Stimulated activated CD4-positive, alpha-beta T cell treated with anti-CD3 and anti-CD28 coated beads, Interleukin-4, amount 100 ng/mL, for 4 hours (primary cell): Measurements from ENCODE around the gene GALR3.
"Not testable (repeated sequence)": the region's sequence is repeated elsewhere in the genome, so short reads cannot be mapped to it uniquely, and the experiment has no call there.

ENCODE experiments used
- DNase-seq, 2 experiments: peaks; one replicate each; pipeline ENCODE4 v3.0.0-alpha.2; 2020

The GALR3 gene, protein sequence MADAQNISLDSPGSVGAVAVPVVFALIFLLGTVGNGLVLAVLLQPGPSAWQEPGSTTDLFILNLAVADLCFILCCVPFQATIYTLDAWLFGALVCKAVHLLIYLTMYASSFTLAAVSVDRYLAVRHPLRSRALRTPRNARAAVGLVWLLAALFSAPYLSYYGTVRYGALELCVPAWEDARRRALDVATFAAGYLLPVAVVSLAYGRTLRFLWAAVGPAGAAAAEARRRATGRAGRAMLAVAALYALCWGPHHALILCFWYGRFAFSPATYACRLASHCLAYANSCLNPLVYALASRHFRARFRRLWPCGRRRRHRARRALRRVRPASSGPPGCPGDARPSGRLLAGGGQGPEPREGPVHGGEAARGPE

DNA sequence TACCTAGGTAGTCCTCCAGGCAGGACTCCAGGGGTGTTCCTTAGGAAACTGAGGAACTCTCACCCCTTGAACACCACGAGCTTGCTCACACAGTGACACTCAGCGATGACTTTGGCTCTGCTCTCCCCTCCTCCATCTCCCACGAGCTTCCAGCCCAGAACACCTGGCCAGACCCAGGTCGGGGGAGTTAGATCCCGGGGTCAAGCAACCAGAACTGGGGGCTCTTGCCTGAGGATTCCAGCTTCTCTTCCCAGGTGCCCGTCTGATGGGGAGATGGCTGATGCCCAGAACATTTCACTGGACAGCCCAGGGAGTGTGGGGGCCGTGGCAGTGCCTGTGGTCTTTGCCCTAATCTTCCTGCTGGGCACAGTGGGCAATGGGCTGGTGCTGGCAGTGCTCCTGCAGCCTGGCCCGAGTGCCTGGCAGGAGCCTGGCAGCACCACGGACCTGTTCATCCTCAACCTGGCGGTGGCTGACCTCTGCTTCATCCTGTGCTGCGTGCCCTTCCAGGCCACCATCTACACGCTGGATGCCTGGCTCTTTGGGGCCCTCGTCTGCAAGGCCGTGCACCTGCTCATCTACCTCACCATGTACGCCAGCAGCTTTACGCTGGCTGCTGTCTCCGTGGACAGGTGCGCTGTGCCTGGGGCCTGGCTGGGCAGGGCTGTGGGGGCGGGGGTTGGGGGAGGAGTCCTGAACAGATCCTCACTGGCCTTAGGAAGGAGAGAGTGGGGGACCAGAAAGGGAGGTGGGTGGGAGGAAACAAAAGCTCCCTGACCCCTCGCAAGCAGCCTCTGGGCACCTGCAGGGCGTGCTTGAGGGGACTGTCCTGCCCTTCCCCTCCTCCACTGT, at the start of gene GALR3:
Gene GALR3 (plus strand): TSS at position 249 of the 852 bp plus-strand sequence. CDS start 25 bp downstream, at position 274.
- no peak for DNase-seq

DNA sequence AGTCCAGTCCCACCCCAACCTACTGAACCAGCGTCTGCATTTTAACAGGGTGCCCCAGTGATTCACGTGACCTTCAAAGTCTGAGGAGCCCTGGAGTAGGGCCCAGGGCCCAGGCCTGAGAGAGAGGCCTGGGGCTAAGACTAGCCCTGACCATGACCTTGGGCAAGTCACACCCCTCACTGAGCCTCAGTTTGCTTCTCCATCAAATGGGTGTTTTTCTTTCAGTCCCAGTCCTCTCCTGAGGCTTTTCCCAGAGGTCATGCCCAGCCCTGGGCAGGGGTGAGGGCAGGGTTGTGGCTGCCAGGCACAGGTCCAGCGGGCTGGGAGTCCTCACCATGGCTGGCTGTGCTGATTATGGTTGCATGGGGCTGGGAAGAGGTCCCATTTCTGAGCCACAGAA, 48.5 kb upstream of the GALR3 start:
- DNase-seq: no peak

DNA sequence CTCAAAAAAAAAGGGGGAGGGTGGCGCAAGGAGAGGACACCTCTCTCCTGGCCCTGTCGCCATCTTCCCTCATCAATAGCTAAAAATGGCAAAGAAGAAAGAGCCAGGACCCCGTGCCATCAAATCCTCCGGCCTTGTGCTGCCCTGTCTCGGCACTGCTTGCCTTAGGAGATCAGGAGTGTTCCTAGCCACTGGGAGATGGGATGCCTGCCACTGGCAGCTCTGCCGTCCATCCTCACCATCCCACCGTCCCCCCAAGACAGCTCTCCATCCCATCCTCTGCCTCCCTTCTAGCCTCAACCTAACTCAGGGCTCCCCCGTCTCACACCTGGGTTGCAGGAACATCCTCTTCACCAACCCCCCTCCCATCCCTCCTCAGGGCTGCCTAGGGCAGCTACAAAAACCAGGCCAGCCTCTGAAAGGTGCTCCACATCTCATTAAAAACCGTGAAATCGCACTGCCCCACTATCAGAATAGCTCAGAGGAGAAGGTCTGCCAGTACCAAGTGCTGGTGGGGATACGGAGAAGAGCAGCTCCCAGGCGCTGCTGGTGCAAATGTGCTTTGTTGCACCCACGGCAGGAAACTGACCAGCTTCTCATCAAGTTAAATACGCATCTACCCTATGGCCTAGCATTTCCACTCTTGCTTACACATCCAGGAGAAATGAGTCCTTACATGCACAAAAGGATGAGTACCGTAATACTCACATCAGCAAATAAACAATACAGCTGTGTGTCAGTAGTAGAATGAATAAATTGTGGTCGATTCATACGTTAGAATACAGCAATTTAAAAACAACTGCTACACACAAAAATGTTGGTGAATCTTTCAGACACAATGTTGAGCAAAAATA, 47.2 kb upstream of the GALR3 start:
- no peak for DNase-seq

DNA sequence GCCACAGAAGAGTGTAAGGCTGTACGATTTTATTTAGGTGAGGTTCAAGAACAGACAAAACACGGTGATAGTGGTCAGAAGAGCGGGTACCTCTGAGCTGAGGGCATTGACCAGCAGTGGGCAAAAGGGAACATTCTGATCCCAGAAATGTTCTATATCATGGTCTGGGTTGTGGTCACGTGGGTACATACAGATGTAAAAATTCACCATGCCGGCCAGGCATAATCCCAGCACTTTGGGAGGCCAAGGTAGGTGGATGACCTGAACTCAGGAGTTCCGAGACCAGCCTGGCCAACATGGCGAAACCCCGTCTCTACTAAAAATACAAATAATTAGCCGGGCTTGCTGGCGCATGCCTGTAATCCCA, 46.6 kb upstream of the GALR3 start:
- no peak for DNase-seq

DNA sequence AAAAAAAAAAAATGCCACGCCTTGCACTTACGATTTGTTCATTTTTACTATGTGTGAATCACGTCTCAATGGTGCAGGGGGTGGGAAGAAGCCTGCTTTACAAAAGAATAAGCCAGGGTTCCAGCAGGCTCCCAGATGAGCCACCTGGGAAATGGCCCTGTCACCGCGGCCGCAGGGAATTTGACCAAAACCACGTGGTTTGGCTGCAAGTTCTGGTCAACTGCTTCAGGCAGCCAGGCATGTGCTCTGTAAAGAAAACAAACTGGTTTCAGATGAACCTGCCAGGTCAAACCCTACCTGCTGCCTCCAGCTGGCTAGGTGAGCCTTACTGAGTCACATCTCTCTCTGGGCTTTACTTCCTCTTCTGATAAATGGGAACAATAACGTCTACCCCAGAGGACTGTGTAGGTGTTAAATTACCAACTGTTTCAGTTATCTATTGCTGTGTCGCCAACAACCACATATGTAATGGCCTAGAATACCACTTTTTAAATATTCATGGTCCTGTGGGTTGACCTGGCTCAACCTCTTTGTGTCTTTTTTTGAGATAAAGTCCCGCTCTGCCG, 46.0 kb upstream of the GALR3 start:
- DNase-seq: no peak

DNA sequence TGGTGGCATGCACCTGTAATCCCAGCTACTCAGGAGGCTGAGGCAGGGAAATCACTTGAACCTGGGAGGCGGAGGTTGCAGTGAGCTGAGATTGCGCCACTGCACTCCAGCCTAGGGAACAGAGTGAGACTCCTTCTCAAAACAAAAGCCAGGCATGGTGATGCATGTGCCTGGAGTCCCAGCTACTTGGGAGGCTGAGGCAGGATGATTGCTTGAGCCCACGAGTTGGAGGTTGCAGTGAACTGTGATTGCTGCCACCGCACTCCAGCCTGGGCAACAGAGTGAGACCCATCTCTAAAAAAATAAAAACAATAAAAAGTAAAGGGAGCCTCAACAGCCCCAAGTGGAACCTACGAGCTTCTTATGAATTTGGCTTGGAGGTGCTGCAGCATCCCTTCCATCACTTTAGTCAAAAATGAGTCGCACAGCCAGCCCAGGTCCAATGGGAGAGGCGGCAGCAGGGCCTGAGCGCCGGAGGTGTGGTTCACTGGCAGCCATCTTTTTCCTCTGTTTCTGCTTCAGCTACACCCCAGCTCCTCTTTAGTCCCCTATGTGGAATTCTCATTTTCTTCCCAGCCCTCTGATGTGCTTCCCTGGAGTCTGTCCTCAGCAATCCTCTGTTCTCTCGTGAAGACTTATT, 44.7 kb upstream of the GALR3 start:
- no peak for DNase-seq

DNA sequence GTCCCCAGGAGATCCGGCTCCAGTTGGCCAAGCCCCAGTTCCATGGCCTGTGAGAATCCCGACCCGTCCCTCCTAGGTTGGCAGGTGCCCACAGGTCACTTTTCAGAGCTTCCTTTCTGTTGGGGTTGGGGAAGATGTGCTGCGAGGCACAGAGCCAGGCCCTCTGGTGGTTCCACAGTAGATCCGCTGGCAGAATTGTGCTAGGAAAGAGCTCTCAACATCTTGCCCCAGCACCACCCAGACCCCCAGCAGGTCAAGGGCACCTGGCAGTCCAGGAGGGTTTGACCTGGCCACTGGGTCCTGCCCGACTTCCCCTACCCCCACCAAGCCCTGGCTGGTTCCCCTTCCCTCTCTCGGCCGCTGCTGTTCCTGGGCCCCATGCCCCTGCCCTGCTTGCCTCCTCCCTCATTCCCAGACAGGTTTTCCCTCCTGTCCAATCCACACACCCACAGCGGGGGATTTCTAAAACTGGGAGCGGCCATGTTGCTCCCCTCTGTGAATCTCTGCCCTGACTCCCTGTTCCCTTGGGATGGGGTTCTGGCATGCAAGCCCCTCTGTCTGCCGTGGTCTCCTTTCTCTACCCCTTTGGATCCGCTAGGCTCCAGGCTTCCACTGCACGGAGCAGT, 41.6 kb upstream of the GALR3 start:
- no peak for DNase-seq

DNA sequence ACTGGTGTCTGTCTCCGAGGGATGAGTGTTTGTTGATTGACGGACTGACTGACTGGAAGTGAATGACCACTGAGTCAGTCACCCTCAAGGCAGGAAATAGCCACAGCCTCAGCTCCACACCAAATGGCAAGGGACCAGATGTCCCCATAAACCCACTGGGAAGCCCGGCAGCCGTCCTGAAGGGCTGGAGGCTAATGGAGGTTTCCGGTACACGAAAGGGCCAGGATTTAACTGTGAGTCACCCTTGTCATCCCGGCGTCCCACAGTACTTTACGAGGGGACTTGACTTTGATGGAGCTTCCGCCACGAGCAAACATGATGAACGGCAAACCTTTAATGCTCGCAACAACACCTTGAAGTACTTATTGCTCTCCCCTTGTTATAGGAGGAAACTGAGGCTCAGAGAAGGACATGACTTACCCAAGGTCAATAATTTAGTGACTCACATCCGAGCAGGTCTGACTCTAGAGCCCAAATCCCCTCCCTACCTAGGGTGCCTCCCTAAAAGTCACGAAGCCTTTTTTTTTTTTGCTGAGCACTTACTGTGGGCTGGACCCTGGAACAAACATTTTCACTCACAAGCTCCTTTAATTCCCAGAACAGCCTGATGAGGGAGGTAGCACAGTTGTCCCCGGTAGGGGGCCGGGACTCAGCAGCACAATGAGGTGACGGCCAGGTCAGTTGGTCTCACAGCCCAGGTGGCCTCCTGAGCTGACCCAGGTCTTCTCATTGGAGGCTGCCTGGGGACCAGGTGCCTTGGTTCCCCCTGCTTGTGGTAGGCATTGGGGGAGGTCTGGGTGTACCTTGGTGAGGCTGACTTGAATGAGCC, 40.6 kb upstream of the GALR3 start:
- DNase-seq: no peak

DNA sequence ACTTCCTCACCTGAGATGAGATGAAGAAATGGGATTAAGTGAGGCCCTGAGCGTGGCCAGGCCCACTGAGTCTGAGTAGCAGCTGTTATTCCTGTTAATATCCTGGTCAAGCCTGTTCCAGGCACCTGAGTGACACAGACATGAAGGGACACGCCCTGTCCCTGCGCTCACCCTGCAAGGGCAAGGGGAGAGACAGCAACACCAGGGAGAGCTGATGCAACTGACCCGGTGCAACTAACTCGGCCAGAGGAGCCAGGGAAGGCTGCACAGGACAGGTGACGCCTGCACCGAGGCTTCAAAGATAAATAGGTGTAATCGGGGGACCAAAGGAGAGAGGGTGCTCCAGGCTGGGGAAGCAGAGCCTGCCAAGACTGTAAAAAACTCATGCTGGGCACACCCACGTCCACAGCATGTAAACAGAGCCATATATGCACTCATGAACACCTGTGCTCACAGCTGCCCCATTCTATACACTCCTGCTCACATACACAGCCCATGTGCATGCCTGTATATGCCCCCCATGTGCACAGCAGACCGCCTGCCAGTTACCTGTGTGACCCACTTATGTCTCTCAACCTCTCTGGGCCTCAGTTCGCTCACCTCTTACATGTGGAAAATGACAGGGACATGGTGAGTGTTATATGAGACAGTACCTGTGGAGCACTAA, 38.2 kb upstream of the GALR3 start:
- DNase-seq: no peak

DNA sequence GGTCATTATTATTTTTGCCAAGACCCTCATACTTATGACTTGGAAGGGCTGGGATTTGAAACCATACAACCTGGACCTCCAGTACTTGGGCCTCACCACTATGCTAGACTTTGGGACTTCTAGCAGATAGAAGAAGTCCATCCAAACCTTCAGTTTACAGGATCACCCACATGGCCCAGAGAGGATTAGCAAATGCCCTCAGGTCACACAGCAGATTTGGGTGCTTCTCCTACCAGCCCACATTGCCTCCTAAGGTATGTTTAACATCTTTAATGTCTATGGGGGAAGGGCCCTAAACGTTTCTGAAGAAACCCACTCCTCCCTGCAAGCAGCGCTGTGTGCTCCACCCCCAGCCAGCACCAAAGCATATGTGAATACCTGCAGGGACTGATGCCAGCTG, 32.9 kb upstream of the GALR3 start:
- no peak for DNase-seq

DNA sequence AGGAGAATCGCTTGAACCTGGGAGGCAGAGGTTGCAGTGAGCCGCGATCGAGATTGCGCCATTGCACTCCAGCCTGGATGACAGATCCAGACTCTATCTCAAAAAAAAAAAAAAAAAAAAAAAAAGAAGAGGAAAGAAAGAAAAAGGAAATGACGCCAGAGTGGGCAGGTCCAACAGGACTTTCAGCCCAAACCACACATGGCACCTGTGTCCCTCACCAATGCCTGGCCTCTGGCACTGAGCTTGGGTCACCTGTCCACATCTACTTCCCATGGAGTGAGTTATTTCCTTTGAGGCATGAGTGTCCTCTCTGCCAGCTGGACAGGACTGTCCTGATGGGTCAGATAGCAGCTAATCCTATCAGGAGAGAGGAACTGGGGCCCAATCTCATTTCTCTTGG, 30.7 kb upstream of the GALR3 start:
- DNase-seq: no peak

DNA sequence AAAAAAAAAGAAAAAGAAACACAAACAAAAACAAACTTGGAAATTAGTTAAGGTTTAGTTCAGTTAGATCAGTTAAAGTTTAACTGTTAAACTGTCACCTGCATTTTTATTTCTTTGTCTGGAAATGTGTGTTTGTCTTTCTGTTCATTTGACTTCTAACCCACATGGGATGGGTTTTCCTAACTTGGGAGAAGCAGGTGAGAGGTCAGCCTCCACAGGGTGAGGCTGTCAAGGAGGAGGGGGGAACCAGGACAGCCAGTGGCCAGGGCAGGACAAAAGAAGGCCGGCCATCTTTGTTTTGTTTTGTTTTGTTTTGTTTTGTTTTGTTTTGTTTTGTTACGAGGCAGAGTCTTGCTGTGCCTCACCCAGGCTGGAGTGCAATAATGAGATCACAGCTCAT, 28.8 kb upstream of the GALR3 start:
- DNase-seq: no peak

DNA sequence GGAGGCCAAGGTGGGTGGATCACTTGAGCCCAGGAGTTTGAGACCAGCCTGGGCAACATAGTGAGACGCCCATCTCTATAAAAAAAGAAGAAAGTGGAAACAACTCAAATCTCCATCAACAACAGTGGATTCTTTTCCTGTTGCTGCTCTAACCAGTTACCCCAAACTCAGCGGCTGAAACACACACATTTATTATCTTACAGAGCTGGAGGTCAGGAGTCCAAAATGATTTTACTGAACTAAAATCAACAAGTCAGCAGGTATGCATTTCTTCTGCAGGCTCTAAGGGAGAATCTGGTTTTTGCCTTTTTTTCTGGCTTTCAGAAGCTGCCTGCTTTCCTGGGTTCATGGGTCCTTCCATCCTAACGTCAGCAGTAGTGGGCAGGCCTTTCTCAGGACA, 27.1 kb upstream of the GALR3 start:
- DNase-seq: no peak

DNA sequence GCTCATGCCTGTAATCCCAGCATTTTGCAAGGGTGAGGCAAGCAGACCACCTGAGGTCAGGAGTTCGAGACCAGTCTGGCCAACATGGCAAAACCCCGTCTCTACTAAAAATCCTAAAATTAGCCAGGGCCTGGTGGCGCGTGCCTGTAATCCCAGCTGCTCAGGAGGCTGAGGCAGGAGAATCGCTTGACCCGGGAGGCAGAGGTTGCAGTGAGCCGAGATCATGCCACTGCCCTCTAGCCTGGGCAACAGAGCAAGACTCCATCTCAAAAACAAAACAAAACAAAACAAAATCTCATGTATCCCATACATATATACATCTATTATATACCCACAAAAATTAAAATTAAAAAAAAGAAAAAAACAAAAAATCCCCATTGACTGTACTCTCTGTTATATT, 25.9 kb upstream of the GALR3 start:
- not testable (repeated sequence) for DNase-seq

DNA sequence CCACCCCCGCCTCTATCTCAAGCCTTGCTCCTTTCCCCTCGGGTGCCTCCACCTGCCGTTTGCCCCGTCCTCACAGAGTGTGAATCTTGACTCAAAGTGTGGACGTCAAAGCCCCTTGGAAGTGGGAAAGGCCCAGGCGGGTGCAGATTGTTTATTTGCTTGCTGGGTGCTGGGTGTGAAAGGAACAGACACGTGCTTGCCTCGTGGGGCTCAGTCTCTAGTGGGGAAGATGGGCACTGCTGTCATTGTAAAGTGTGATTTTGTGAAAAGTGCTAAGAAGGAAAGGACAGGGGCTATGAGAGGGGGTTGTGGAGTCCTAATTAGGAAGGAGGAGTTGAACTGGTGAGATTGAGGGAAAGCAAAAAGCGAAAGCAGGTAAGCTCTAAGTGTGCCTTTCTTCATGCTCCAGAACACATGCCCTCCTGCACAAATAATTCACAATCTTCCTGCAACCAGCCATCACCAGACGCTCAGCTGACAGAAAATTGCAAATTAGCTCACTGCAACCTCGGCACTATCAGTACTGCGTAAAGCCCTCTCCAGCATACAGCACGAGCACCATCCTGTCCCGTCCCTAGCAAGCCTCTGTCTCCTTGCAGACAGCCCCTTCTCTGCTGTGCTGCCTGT, 25.2 kb upstream of the GALR3 start:
- no peak for DNase-seq

DNA sequence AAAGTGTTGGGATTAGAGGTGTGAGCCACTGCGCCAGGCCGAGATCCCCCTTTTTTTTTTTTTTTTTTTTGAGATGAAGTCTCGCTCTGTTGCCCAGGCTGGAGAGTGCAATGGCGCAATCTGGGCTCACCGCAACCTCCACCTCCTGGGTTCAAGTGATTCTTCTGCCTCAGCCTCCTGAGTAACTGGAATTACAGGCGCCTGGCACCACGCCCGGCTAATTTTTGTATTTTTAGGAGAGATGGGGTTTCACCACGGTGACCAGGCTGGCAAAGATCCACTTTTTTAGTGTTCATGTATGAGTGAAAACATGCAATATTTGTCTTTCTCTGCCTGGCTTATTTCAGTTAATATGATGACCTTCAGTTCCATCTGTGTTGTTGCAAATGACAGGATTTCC, 23.2 kb upstream of the GALR3 start:
- not testable (repeated sequence) for DNase-seq

DNA sequence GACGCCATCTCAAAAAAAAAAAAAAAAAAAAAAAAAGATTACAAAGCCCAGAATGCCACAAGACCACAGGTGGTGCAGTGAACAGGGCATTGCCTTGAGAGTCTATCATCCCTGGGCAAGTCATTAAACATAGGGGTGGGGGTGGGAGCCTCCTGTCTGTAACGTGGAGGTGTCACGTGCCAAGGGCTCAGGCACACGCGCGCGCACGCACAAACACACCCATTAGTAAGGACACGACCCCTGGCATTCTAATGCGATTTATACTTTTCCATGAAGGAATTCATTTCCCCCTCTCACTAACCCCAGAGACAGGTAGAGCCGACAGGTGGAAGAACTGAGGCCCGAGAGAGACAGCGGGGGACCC, 21.3 kb upstream of the GALR3 start:
- DNase-seq: no peak

DNA sequence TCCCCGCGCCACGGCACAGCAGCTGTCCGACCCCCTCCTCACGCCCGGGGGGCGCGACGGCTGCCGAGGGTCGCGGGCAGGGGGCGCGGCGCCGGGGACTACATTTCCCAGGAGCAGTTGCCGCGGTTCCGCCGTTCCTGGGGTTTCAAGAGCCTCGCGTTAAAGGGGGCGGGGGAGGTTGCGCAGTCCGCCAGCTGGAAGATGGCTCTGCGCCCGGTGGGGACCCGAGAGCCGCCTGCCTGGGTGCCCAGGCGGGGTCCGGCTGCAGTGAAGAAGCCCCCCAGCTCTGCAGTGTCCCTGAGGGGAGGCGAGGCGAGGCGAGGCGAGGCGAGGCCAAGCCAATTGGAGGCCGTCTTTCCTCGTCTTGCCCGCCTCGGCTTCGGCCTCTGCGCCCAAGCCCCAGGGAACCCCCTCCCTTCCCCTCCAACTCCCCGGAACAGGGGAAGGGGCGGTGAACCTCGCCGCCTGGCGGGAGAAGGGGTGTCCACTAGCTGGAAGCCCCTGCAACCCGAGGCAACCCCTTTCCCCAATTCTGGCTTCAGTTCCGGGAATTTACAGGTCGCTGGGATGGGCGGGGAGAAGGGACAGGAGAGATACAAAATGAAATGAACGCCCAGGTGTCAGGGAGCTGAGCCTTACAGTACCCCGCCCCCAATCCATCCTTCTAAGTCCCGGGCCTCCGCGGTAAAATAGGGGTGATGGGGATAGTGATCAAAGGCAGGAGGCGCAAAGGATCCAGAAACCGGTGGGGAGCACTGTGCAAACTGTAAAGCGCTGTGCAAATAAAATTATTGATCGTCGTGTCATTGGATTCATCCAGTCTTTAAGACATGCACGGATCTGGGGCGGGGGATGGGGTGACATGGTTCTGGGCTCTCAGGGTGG, 20.6 kb upstream of the GALR3 start:
- DNase-seq: no peak

DNA sequence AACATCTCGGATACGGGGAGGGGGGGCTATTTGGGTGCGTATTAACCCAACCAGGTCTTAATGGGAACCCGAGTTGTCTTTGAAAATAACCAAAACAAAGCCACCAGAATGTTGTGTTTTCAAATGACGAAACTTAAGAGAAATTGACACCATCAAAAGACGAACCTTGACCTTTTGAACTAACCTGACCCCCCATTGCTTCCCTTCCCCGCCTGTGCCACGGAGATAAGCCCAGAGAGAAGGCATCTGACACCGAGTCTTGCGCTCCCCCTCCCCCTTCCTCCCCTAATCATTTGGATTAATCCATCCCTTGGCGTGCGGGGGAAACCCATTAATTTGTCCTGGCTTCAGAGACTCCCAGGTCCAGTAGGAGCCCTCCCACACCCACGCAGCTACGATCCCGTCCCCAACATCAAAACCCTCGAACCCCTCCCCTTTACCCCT, 20.0 kb upstream of the GALR3 start:
- no peak for DNase-seq
